Fibroblast of the aortic adventitia (primary cell): ENCODE measurements around the gene MMADHC. TPM values are rescaled to one million over a fixed set of nuclear protein-coding genes. Genes with fewer than 3 reads are reported as not detected.

ENCODE experiments used
- DNase-seq: peaks from one replicate; pipeline ENCODE4 v3.0.0-alpha.2; 2010; ENCODE audit warnings: low read depth
- H3K4me3 ChIP-seq: 2 replicates; pipeline ENCODE4 v1.5.1; 2011; ENCODE audit warnings: low read depth, mild to moderate bottlenecking, control low read depth, low read length, moderate library complexity
- total RNA-seq: library from RNA; depleted of rRNA; stranded (reverse); fragments of >200 nt; gene quantifications from 2 replicates; pipeline ENCODE4 v1.2.3, GENCODE V29; 2012; ENCODE audit warnings: low replicate concordance
- TF ChIP-seq, protein P1 (sequence below): IDR thresholded peaks from 2 replicates; pipeline ENCODE4 v1.5.1; 2011; ENCODE audit warnings: mild to moderate bottlenecking, low read length, control low read depth, inconsistent platforms; ENCODE audit not compliant: insufficient read depth

Gene MMADHC
- total RNA-seq, result 169 and 177 TPM in 2 replicates

DNA sequence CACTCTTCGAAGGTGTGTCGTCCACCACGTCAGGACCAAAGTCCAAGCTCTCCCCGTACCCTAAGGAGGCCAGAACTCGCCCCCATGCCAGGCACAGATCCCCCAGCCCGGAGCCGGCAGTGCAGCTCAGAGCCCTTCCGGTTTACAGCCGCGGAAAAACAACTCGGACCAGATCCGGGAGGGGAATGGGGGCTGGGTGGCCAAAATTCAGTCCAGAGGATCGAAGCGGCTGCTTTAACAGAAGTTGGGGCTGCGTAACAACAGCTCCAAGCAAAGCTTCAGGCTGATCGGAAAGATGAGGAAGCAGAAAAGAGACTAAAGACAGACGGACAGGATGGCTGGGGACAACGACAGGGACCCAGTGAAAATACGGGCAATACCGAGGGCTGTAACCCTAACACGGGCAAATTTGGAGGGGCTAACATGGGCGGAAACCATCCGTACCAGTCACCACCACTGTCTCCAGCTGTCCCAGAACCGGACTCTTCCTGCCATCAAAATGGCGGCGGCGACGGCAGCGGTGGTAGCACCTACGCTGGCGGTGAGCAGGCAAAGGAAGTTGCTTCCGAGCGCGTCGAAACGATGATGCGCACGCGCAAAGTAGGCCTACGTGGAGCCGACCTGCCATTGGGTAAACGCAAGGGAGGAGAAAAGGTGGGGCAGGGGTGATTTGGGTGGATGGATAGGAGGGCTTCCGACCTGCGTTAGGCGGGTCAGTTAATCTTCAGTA, at the start of gene MMADHC:
Gene MMADHC, minus strand, starts transcription at position 556 of the 730 bp plus-strand sequence. CDS start 678 bp downstream, outside the sequence.
- peak; percentile 97 for DNase-seq
- TF ChIP-seq, protein P1, sequence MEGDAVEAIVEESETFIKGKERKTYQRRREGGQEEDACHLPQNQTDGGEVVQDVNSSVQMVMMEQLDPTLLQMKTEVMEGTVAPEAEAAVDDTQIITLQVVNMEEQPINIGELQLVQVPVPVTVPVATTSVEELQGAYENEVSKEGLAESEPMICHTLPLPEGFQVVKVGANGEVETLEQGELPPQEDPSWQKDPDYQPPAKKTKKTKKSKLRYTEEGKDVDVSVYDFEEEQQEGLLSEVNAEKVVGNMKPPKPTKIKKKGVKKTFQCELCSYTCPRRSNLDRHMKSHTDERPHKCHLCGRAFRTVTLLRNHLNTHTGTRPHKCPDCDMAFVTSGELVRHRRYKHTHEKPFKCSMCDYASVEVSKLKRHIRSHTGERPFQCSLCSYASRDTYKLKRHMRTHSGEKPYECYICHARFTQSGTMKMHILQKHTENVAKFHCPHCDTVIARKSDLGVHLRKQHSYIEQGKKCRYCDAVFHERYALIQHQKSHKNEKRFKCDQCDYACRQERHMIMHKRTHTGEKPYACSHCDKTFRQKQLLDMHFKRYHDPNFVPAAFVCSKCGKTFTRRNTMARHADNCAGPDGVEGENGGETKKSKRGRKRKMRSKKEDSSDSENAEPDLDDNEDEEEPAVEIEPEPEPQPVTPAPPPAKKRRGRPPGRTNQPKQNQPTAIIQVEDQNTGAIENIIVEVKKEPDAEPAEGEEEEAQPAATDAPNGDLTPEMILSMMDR, result no peak
- H3K4me3 ChIP-seq, result peak within 1 kb of the TSS; percentile 97

DNA sequence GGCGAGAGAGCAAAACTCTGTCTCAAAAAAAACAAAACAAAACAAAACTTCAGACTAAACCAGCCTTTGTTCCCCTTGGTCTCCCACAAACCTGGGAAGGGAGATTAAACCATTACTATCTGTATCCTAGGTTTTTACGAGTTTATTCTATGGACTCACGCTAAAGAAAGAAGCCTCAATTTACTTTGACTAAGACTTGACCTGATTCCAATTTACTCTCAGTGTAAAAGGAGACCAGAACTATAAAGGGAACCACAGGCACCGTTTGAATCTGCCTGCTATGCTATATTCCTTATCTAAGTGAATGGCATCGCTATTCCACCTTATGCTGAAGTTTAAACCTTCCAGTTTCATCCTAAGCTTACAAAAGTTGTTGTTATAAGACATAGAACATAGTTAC, 46.5 kb upstream of the MMADHC start:
- DNase-seq, result no peak
- H3K4me3 ChIP-seq, result no peak overlapping the region
- TF ChIP-seq, protein P1, result no peak

DNA sequence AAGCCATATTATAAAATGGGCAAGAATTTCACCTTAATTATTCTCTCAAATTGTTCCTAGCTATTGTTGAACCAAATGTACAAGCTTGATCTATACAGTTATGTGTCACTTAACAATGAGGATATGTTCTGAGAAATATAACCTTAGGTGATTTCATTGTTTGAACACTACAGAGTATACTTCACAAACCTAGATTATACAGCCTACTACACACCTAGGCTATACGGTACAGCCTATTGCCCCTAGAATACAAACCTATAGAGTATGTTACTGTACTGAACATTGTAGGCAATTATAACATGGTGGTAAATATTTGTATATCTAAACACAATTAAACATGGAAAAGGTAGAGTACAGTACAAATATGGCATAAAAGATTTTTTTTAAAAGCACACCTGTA, 42.9 kb upstream of the MMADHC start:
- TF ChIP-seq, protein P1, result no peak
- no peak for DNase-seq
- no peak overlapping the region for H3K4me3 ChIP-seq

DNA sequence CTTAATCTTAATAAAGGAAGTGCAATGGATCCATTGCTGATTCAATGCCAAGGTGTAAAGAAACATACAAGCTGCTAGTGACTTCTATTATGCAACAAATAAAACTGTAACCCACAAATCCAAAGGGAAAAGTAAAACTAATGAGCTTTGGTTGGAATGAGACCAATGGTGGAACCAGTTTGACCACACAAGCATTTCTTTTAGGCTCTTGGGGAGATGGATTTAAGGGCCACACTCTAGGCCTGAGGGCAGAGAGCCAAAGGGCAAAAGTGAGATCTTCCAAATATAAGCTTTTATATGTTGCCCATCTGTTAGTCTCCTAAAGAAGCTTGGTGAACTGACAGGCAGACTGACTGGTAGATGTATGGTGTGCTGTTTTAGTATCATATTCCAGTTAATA, 41.5 kb upstream of the MMADHC start:
- no peak overlapping the region for H3K4me3 ChIP-seq
- peak; percentile 34 for DNase-seq
- TF ChIP-seq, protein P1, result no peak

DNA sequence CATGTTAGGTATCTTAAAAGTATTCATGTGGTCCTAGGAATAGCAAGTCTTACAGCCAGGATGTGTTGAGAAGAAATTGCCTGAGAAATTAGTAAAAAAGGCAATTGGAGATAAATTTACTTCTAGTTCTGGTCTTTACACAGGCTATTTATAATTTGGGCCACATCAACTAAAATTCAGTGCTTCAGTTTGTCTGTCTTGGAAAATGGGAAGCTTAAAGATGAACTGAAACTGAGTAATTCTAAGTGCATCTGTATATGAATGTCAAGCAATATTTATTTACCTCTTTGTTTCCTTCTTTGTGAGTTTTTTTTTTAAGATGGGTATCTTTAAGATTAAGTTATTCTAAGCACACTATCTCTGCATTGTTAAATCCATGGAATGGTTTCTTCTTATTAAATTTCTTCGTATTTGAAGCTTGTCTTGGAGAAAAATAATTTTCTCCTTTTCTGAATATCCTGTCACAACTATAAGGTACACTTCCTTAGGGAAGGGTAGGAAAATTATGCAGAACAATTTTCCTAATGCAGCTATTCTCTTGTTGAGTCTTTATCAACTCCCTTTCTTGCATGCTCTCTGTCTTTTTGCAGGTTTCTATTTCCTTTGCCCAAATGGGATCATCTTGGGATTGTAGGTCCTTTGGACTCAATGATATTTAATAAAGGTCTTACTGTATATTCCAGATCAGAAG, 39.7 kb upstream of the MMADHC start:
- TF ChIP-seq, protein P1, result no peak
- no peak for DNase-seq
- no peak overlapping the region for H3K4me3 ChIP-seq

DNA sequence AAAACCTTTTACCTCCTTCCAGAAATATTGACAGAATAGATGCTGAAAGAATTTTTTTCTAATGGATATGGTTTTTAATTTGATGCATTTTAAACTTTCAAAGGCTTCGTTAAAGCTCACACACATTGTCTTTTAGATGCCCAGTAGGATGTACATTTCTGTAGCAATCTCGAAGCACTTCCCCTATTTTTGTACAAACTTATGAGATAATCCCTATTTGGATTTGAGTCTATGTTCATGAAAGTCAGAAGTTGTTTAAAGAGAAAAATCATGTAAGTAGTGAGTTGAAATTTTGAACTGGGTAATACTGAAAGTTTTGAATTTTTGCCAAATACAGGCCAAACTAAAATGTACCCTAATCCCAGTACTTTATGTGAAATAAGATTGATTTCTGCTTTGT, 38.1 kb upstream of the MMADHC start:
- H3K4me3 ChIP-seq, result no peak overlapping the region
- DNase-seq, result no peak
- TF ChIP-seq, protein P1, result no peak
